GM12878 (cell line): ENCODE data around the gene LARP4B. TPM values are rescaled to one million over a fixed set of nuclear protein-coding genes. Genes with fewer than 3 reads are reported as not detected.

Experiments
- ATAC-seq: fragments of 200-7000 bp; cut with Tn5 transposase; 3 replicates; pipeline ENCODE4 v1.9.1; 2020; ENCODE audit warnings: mild to moderate bottlenecking, moderate library complexity
- BruUV-seq: library from RNA; stranded (reverse); fragments of 400-500 nt; replicated peaks from 2 replicates; lab custom pipeline; 2021; lab: Mats Ljungman, UMichigan
- CTCF ChIA-PET: fragments of 300-600 bp; sonication (Branson Sonifier 250); formaldehyde crosslinking; extraction: SDS; loops from one replicate; lab custom pipeline; 2021; ENCODE audit warnings: inconsistent platforms; lab: Yijun Ruan, JAX
- POLR2A ChIA-PET: fragments of 350-600 bp; formaldehyde crosslinking; extraction: SDS; loops from one replicate; lab custom pipeline; 2021; ENCODE audit warnings: inconsistent platforms; lab: Charles Lee
- RAD21 ChIA-PET: fragments of 300-600 bp; sonication (Branson Sonifier 250); formaldehyde crosslinking; loops from one replicate; lab custom pipeline; 2023; ENCODE audit warnings: antibody characterized with exemption; ENCODE audit not compliant: unreplicated experiment; lab: Charles Lee
- SMC1A ChIA-PET: fragments of 300-600 bp; sonication (Branson Sonifier 250); formaldehyde crosslinking; loops from one replicate; lab custom pipeline; 2023; ENCODE audit not compliant: unreplicated experiment, uncharacterized antibody; lab: Charles Lee
- DNase-seq: peaks from one replicate; pipeline ENCODE4 v3.0.0-alpha.2; 2011; ENCODE audit warnings: low read depth, low spot score
- FAIRE-seq: peaks from 3 replicates; lab custom pipeline; 2011; peaks lifted over from hg19 to GRCh38; lab: Jason Lieb, UNC
- H2AFZ ChIP-seq: 2 replicates; pipeline ENCODE4 v1.6.0; 2011; ENCODE audit warnings: low read depth, low read length, control low read depth; ENCODE audit not compliant: control insufficient read depth
- H3K27ac ChIP-seq: 2 replicates; pipeline ENCODE4 v1.5.1; 2011; ENCODE audit warnings: control low read depth; ENCODE audit not compliant: control insufficient read depth, insufficient read depth
- H3K27me3 ChIP-seq, 2 experiments: replicated peaks in 1 of 2; 2 replicates each; pipeline versions ENCODE4 v1.6.0 to v1.6.1; 2011; ENCODE audit warnings: low read length in 1 of 2; ENCODE audit not compliant: control insufficient read depth in 2 of 2, insufficient read depth in 2 of 2
- H3K36me3 ChIP-seq, 2 experiments: 2 replicates each; pipeline ENCODE4 v1.5.1; 2011; ENCODE audit warnings: low read length in 1 of 2; ENCODE audit not compliant: control insufficient read depth in 2 of 2, insufficient read depth in 2 of 2
- H3K4me1 ChIP-seq: 2 replicates; pipeline ENCODE4 v1.6.1; 2011; ENCODE audit warnings: mild to moderate bottlenecking, low read length, moderate library complexity, mixed read lengths; ENCODE audit not compliant: control insufficient read depth, insufficient read depth
- H3K4me2 ChIP-seq: 2 replicates; pipeline ENCODE4 v1.6.0; 2011; ENCODE audit warnings: control low read depth; ENCODE audit not compliant: control insufficient read depth, insufficient read depth
- H3K4me3 ChIP-seq: fragments of 200-600 bp; sonication (generic); 2 replicates; pipeline ENCODE4 v1.5.1; 2016
- H3K79me2 ChIP-seq: 2 replicates; pipeline ENCODE4 v1.6.0; 2011; ENCODE audit warnings: low read length; ENCODE audit not compliant: control insufficient read depth, insufficient read depth
- H3K9ac ChIP-seq: 2 replicates; pipeline ENCODE4 v1.8.0; 2011; ENCODE audit warnings: low read length, control low read depth, mixed read lengths; ENCODE audit not compliant: control insufficient read depth, insufficient read depth
- H3K9me3 ChIP-seq: replicated peaks from 3 replicates; pipeline ENCODE4 v1.5.1; 2011; ENCODE audit warnings: mild to moderate bottlenecking, low read length; ENCODE audit not compliant: control insufficient read depth, insufficient read depth
- H4K20me1 ChIP-seq: 2 replicates; pipeline ENCODE4 v1.6.0; 2011; ENCODE audit not compliant: control insufficient read depth, insufficient read depth
- BACH1 ChIP-seq: fragments of 450-650 bp; IDR thresholded peaks from 2 replicates; pipeline ENCODE4 v1.6.1; 2017; ENCODE audit warnings: mild to moderate bottlenecking, borderline replicate concordance
- MEF2B ChIP-seq: fragments of 450-650 bp; IDR thresholded peaks from 2 replicates; pipeline ENCODE4 v1.6.1; 2018; ENCODE audit warnings: mild to moderate bottlenecking, moderate library complexity; ENCODE audit not compliant: partially characterized antibody, poor library complexity, severe bottlenecking
- MYC ChIP-seq: IDR thresholded peaks from 2 replicates; pipeline ENCODE4 v1.6.1; 2011; ENCODE audit warnings: mild to moderate bottlenecking, low read length, moderate library complexity, inconsistent platforms; ENCODE audit not compliant: insufficient read depth, insufficient replicate concordance, insufficient read length, severe bottlenecking
- NBN ChIP-seq: fragments of 450-650 bp; IDR thresholded peaks from 2 replicates; pipeline ENCODE4 v1.6.1; 2016
- NFXL1 ChIP-seq: fragments of 450-650 bp; IDR thresholded peaks from 2 replicates; pipeline ENCODE4 v1.6.1; 2017; ENCODE audit warnings: antibody characterized with exemption, mild to moderate bottlenecking, borderline replicate concordance
- NRF1 ChIP-seq: conservative IDR thresholded peaks from 2 replicates; pipeline ENCODE4 v1.6.1; 2011; ENCODE audit warnings: mild to moderate bottlenecking, low read depth, low read length, improper control_type of control experiment
- PAX5 ChIP-seq: IDR thresholded peaks from 2 replicates; pipeline ENCODE4 v1.6.1; 2011; ENCODE audit warnings: low read depth, low read length, borderline replicate concordance
- RAD51 ChIP-seq: fragments of 450-650 bp; IDR thresholded peaks from 2 replicates; pipeline ENCODE4 v1.6.1; 2016; ENCODE audit warnings: moderate library complexity, mild to moderate bottlenecking, inconsistent platforms
- RCOR1 ChIP-seq: conservative IDR thresholded peaks from 2 replicates; pipeline ENCODE4 v1.6.1; 2012; ENCODE audit warnings: low read depth, low read length, improper control_type of control experiment
- SRF ChIP-seq, 2 experiments: IDR thresholded peaks; 2 replicates each; pipeline ENCODE4 v1.6.1; 2011; ENCODE audit warnings: low read depth in 2 of 2, low read length in 2 of 2, mild to moderate bottlenecking in 1 of 2, moderate library complexity in 1 of 2
- STAT3 ChIP-seq: IDR thresholded peaks from 2 replicates; pipeline ENCODE4 v1.6.1; 2011; ENCODE audit warnings: low read depth, low read length, improper control_type of control experiment
- TCF7 ChIP-seq: IDR thresholded peaks from 2 replicates; pipeline ENCODE4 v1.6.1; 2014; ENCODE audit warnings: antibody characterized with exemption, borderline replicate concordance
- ZNF24 ChIP-seq: fragments of 450-650 bp; IDR thresholded peaks from 2 replicates; pipeline ENCODE4 v1.6.1; 2017; ENCODE audit warnings: antibody characterized with exemption, mild to moderate bottlenecking
- ZZZ3 ChIP-seq: IDR thresholded peaks from 2 replicates; pipeline ENCODE4 v1.6.1; 2011; ENCODE audit warnings: low read depth; ENCODE audit not compliant: control insufficient read depth, insufficient read length
- WGBS: methylation state at CpG from one replicate; pipeline ENCODE4 v1.1.6; 2016; ENCODE audit warnings: low lambda C conversion rate; ENCODE audit not compliant: insufficient replicate concordance, insufficient coverage; ENCODE audit errors: missing lambda C conversion rate; 5-methylcytosine and 5-hydroxymethylcytosine counted together
- in situ Hi-C: fragments of 300-500 bp; cut with MboI; formaldehyde crosslinking; loops from 9 replicates; pipeline ENCODE4 v1.14.3; 2018; ENCODE audit warnings: mixed read lengths
- intact Hi-C: fragments of 100-400 bp; cut with micrococcal nuclease; formaldehyde crosslinking; loops from one replicate; pipeline ENCODE4 v1.14.2; 2022; ENCODE audit not compliant: unreplicated experiment
- polyA plus RNA-seq, 11 experiments: library from polyadenylated mRNA; depleted of rRNA in 4 of 11; unstranded in 6 of 11; stranded (reverse) in 5 of 11; fragments of >200 nt; fragmentation: Nextera tagmentation in 4 of 11; fragmentation: Illumina TruSeq in 1 of 11; extraction: Ambion mirVana in 4 of 11; extraction: Trizol in 1 of 11; gene quantifications; 1 replicate in 1 of 11; 2 replicates in 10 of 11; pipeline versions ENCODE4 v1.2.1 to v1.2.3, GENCODE V29; 2011 to 2016; ENCODE audit warnings: inconsistent platforms in 2 of 11, missing spikeins in 2 of 11, low read depth in 1 of 11
- total RNA-seq, 4 experiments: library from RNA; depleted of rRNA in 3 of 4; stranded (reverse); fragments of >200 nt in 3 of 4; fragmentation: Illumina TruSeq in 1 of 4; extraction: Trizol in 1 of 4; gene quantifications; 2 replicates each; pipeline versions ENCODE4 v1.2.1 to v1.2.3, GENCODE V29; 2013 to 2021
- TF ChIP-seq, protein P1 (sequence below): IDR thresholded peaks from 2 replicates; pipeline ENCODE4 v1.6.1; 2012; ENCODE audit warnings: low read depth, low read length, improper control_type of control experiment
- TF ChIP-seq, protein P2 (sequence below): fragments of 450-650 bp; IDR thresholded peaks from 2 replicates; pipeline ENCODE4 v1.6.1; 2016; ENCODE audit warnings: mild to moderate bottlenecking

LARP4B gene
- total and polyA plus RNA-seq, 10 of the 15 experiments (the other 5 are each of a cell fraction or from before 2014, with no cell fraction given), result 10.5 to 119 (median 39.4) TPM

- no TSS peak for BruUV-seq
- H3K27ac ChIP-seq, result no peak overlapping the region
- 48% methylated on average over 1 of the region's 1 CpG for WGBS
- in situ Hi-C loops, result no loop called here
- no peak for ATAC-seq
- no peaks in the 10 kb centered on the region for H4K20me1 ChIP-seq
- H3K27me3 ChIP-seq, result no peaks in the 10 kb centered on the region
- no peak overlapping the region for H2AFZ ChIP-seq
- no peak overlapping the region for H3K4me3 ChIP-seq
- ChIA-PET POLR2A (no interaction called here), CTCF (interaction anchor here (0.8 kb wide), 1 partner anchor 195 kb away, joined by 3 read pairs; no protein-coding TSS in a partner anchor), SMC1A (no interaction called here), RAD21 (no interaction called here)
- no peak overlapping the region for H3K9ac ChIP-seq
- no peak for FAIRE-seq
- TF ChIP-seq NBN (no peak), BACH1 (no peak), SRF (IDR thresholded peaks at IDR 0.05; ENCODE audit: low read depth in 2 of 2, low read length in 2 of 2) (no peak), STAT3 (no peak), NFXL1 (no peak), PAX5 (no peak), RCOR1 (no peak), ZNF24 (no peak), ZZZ3 (no peak), MEF2B (no peak), NRF1 (no peak), MYC (no peak), TCF7 (no peak), RAD51 (no peak)
- TF ChIP-seq, protein P1, sequence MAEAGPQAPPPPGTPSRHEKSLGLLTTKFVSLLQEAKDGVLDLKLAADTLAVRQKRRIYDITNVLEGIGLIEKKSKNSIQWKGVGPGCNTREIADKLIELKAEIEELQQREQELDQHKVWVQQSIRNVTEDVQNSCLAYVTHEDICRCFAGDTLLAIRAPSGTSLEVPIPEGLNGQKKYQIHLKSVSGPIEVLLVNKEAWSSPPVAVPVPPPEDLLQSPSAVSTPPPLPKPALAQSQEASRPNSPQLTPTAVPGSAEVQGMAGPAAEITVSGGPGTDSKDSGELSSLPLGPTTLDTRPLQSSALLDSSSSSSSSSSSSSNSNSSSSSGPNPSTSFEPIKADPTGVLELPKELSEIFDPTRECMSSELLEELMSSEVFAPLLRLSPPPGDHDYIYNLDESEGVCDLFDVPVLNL, result no peak
- TF ChIP-seq, protein P2, sequence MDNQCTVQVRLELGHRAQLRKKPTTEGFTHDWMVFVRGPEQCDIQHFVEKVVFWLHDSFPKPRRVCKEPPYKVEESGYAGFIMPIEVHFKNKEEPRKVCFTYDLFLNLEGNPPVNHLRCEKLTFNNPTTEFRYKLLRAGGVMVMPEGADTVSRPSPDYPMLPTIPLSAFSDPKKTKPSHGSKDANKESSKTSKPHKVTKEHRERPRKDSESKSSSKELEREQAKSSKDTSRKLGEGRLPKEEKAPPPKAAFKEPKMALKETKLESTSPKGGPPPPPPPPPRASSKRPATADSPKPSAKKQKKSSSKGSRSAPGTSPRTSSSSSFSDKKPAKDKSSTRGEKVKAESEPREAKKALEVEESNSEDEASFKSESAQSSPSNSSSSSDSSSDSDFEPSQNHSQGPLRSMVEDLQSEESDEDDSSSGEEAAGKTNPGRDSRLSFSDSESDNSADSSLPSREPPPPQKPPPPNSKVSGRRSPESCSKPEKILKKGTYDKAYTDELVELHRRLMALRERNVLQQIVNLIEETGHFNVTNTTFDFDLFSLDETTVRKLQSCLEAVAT, result no peak
- no peaks in the 10 kb centered on the region for H3K4me1 ChIP-seq
- H3K9me3 ChIP-seq, result no peaks in the 10 kb centered on the region; the same call in 2 of the 3 replicates
- no peak overlapping the region for H3K4me2 ChIP-seq
- no peaks in the 10 kb centered on the region for H3K36me3 ChIP-seq
- no peak for DNase-seq
- H3K79me2 ChIP-seq, result no peaks in the 10 kb centered on the region
- intact Hi-C loops, result no loop called here
Measured at GRCh38 chr10:767211-767610, 164.3 kb downstream of the LARP4B start.
